ENCODE measurements around the gene TRIO. TPM values are rescaled to one million over a fixed set of nuclear protein-coding genes. Genes with fewer than 3 reads are reported as not detected.

The TRIO gene
- total and polyA plus RNA-seq, 4 donors = 23.8 to 243 (median 110) TPM

GRCh38 chr5:14101922-14102321 is 41.2 kb upstream of the TRIO start:
- no peak overlapping the region for H3K9ac ChIP-seq (ENCODE audit: insufficient read depth in 1 of 2, low read length in 2 of 2)
- H3K4me3 ChIP-seq = no peak overlapping the region
- peaks cover 0 to 2% (median 0%) of the 10 kb centered on the region in 5 donors for H3K4me1 ChIP-seq (ENCODE audit: control insufficient read depth in 5 of 5, insufficient read depth in 5 of 5, low read length in 5 of 5)
- H3K36me3 ChIP-seq (ENCODE audit: control insufficient read depth in 4 of 4, insufficient read depth in 4 of 4, low read length in 4 of 4) = no peaks in the 10 kb centered on the region
- H3K27ac ChIP-seq (ENCODE audit: low read depth in 1 of 2, low read length in 1 of 2) = no peak overlapping the region
- no peak for DNase-seq
- TF ChIP-seq CTCF (IDR thresholded peaks at IDR 0.05; ENCODE audit: control extremely low read depth, extremely low read depth) = no peak
- no peak for ATAC-seq (ENCODE audit: insufficient read depth, low FRiP score)
- H3K9me3 ChIP-seq (ENCODE audit: control insufficient read depth in 4 of 4, insufficient read depth in 3 of 4, low read length in 3 of 4) = no peaks in the 10 kb centered on the region
- peaks cover 0 to 2% (median 0%) of the 10 kb centered on the region in 3 donors for H3K27me3 ChIP-seq (ENCODE audit: control insufficient read depth in 3 of 3, insufficient read depth in 3 of 3, low read length in 2 of 3)
- 78 to 84% methylated on average over 2 of the region's 2 CpGs for WGBS, 2 donors

- Histone ChIP-seq H3K4me1 (ENCODE audit: control insufficient read depth in 5 of 5, insufficient read depth in 5 of 5, low read length in 5 of 5) (peaks cover 0 to 2% (median 0%) of the 10 kb centered on the region in 5 donors), H3K9me3 (ENCODE audit: control insufficient read depth in 4 of 4, insufficient read depth in 3 of 4, low read length in 3 of 4) (no peaks in the 10 kb centered on the region), H3K27me3 (ENCODE audit: control insufficient read depth in 3 of 3, insufficient read depth in 3 of 3, low read length in 2 of 3) (peaks cover 0 to 2% (median 0%) of the 10 kb centered on the region in 3 donors), H3K27ac (ENCODE audit: low read depth in 1 of 2, low read length in 1 of 2) (no peak overlapping the region), H3K9ac (ENCODE audit: insufficient read depth in 1 of 2, low read length in 2 of 2) (no peak overlapping the region), H3K36me3 (ENCODE audit: control insufficient read depth in 4 of 4, insufficient read depth in 4 of 4, low read length in 4 of 4) (no peaks in the 10 kb centered on the region), H3K4me3 (no peak overlapping the region)
- WGBS, 2 donors = 92 to 97% methylated on average over 1 of the region's 1 CpG
- ATAC-seq (ENCODE audit: insufficient read depth, low FRiP score) (no peak), DNase-seq (no peak)
- TF ChIP-seq CTCF (IDR thresholded peaks at IDR 0.05; ENCODE audit: control extremely low read depth, extremely low read depth) = no peak
These were observed 40.5 kb upstream of the TRIO start for GRCh38 chr5:14102666-14103065.

DNA sequence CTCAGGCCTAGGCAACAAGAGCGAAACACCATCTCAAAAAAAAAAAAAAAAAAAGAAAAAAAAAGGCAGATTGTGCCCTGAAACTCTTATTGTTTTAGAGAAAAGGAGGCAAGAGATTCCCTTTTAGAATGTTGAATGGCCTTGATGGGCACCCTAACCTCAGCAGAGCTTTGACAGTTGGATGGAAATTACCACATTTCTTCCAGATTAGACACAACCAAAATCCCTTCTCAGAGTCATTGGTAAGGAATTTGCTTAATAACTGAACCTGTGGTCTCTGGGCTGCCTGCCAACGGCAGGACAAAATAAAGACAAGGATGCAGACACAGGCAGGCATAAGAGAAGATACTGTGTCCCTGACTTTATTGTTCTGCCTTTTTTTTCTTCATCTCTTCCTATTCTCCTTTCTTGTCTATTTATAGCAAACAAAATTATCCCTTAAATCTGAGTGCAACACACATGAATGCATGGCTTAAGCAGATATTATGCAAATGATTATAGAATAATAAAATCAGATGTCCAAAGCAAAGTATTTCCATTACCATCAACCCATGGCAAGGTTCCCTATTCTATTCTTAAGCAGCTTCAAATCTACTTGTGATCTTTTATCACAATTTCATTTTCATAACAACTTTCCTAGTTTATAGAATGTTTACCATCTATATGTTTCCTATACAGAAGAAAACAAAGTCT is 37.3 kb upstream of the TRIO start:
- Histone ChIP-seq H3K27ac (ENCODE audit: low read depth in 1 of 2, low read length in 1 of 2) (no peak overlapping the region), H3K4me1 (ENCODE audit: control insufficient read depth in 5 of 5, insufficient read depth in 5 of 5, low read length in 5 of 5) (peaks cover 0 to 8% (median 0%) of the 10 kb centered on the region in 5 donors), H3K36me3 (ENCODE audit: control insufficient read depth in 4 of 4, insufficient read depth in 4 of 4, low read length in 4 of 4) (no peaks in the 10 kb centered on the region), H3K4me3 (no peak overlapping the region), H3K27me3 (ENCODE audit: control insufficient read depth in 3 of 3, insufficient read depth in 3 of 3, low read length in 2 of 3) (peaks cover 0 to 8% (median 0%) of the 10 kb centered on the region in 3 donors), H3K9ac (ENCODE audit: insufficient read depth in 1 of 2, low read length in 2 of 2) (no peak overlapping the region), H3K9me3 (ENCODE audit: control insufficient read depth in 4 of 4, insufficient read depth in 3 of 4, low read length in 3 of 4) (no peaks in the 10 kb centered on the region)
- DNase-seq (no peak), ATAC-seq (ENCODE audit: insufficient read depth, low FRiP score) (no peak)
- 40 to 41% methylated on average over 2 of the region's 2 CpGs for WGBS, 2 donors
- TF ChIP-seq CTCF (IDR thresholded peaks at IDR 0.05; ENCODE audit: control extremely low read depth, extremely low read depth) = no peak

Measured in lung (tissue), 12 donors.